WTC11 (cell line): Measurements from ENCODE around the gene UGT1A3.

Experiments
- ESRRA ChIP-seq: sonication (generic); formaldehyde crosslinking; IDR thresholded peaks from 2 replicates; pipeline ENCODE4 v1.8.1; 2022; ENCODE audit warnings: mild to moderate bottlenecking, missing genetic modification reagents, borderline replicate concordance
- JUN ChIP-seq: sonication (generic); formaldehyde crosslinking; IDR thresholded peaks from 2 replicates; pipeline ENCODE4 v1.8.0; 2023; ENCODE audit warnings: mild to moderate bottlenecking, missing genetic modification reagents

GRCh38 chr2:233769260-233769659 lies 40.4 kb downstream of the UGT1A3 start:
- TF ChIP-seq ESRRA, result no peak
- TF ChIP-seq JUN (CRISPR knock-in tag), result no peak
